Left lung (tissue), 10 donors: ENCODE data around the gene GSK3B. TPM values are rescaled to one million over a fixed set of nuclear protein-coding genes. Genes with fewer than 3 reads are reported as not detected.

Experiments used
- ATAC-seq: fragments of 200-7000 bp; cut with Tn5 transposase; one replicate; pipeline ENCODE4 v1.9.1; 2020; ENCODE audit warnings: moderate library complexity
- DNase-seq, 4 donors: peaks; one replicate each; pipeline ENCODE4 v3.0.0-alpha.2; 2013 to 2020
- H3K27ac ChIP-seq, 2 donors: fragments of 200-600 bp; sonication (generic) in 1 of 2; one replicate each; pipeline versions ENCODE4 v1.5.0 to v1.8.0; 2020 to 2021
- H3K27me3 ChIP-seq, 2 donors: fragments of 200-600 bp; sonication (generic) in 1 of 2; one replicate each; pipeline versions ENCODE4 v1.5.0 to v1.8.0; 2020 to 2021
- H3K36me3 ChIP-seq, 2 donors: fragments of 200-600 bp; sonication (generic) in 1 of 2; one replicate each; pipeline versions ENCODE4 v1.5.0 to v1.8.0; 2020 to 2021
- H3K4me1 ChIP-seq, 2 donors: fragments of 200-600 bp; one replicate each; pipeline ENCODE4 v1.8.0; 2021
- H3K4me3 ChIP-seq, 2 donors: fragments of 200-600 bp; sonication (generic) in 1 of 2; one replicate each; pipeline versions ENCODE4 v1.5.0 to v1.8.0; 2020 to 2021; ENCODE audit warnings: mild to moderate bottlenecking in 1 of 2
- H3K9me3 ChIP-seq, 2 donors: fragments of 200-600 bp; sonication (generic) in 1 of 2; one replicate each; pipeline versions ENCODE4 v1.5.0 to v1.8.0; 2020 to 2021
- CTCF ChIP-seq, 2 donors: fragments of 200-600 bp; sonication (generic) in 1 of 2; IDR thresholded peaks; one replicate each; pipeline versions ENCODE4 v1.5.0 to v1.8.0; 2021; ENCODE audit warnings: antibody characterized with exemption in 2 of 2
- intact Hi-C, 2 donors: fragments of 100-400 bp; cut with DNase I; formaldehyde crosslinking; loops; one replicate each; pipeline versions ENCODE4 v1.11.2 to v1.14.2; 2022
- polyA plus RNA-seq, 6 donors: library from polyadenylated mRNA; unstranded; fragments of 120-200 nt; gene quantifications; one replicate each; pipeline ENCODE4 v1.2.1, GENCODE V29; 2013; ENCODE audit not compliant: insufficient read length in 6 of 6
- total RNA-seq, 2 donors: library from RNA; stranded (reverse); fragmentation: NEBNext Ultra II Directional; extraction: Animal tissue kit (Norgen Biotek cat#: 25700); gene quantifications; one replicate each; pipeline ENCODE4 v1.2.1, GENCODE V29; 2021
- donor health status: DM: no; HTN: yes; CAD: no.
- donor health status: DM: no; HTN: no; CAD: no.

GSK3B gene
- total and polyA plus RNA-seq, 8 donors = 39.2 to 53.0 (median 42.4) TPM

- intact Hi-C loops = no loop called here
- H3K36me3 ChIP-seq = peaks cover 0 to 15% of the 10 kb centered on the region in 2 donors
- H3K9me3 ChIP-seq = no peaks in the 10 kb centered on the region
- no peak overlapping the region for H3K4me3 ChIP-seq
- no peak overlapping the region for H3K27ac ChIP-seq
- no peaks in the 10 kb centered on the region for H3K4me1 ChIP-seq
- TF ChIP-seq CTCF (IDR thresholded peaks at IDR 0.05) = no peak
- no peaks in the 10 kb centered on the region for H3K27me3 ChIP-seq
- no peak for DNase-seq
- no peak for ATAC-seq
Measured at GRCh38 chr3:119977353-119977752, 116.9 kb downstream of the GSK3B start.

GRCh38 chr3:119976214-119976613 is 118.0 kb downstream of the GSK3B start:
- H3K27me3 ChIP-seq = no peaks in the 10 kb centered on the region
- H3K4me1 ChIP-seq = no peaks in the 10 kb centered on the region
- ATAC-seq (no peak), DNase-seq (no peak)
- no peak overlapping the region for H3K4me3 ChIP-seq
- TF ChIP-seq CTCF (IDR thresholded peaks at IDR 0.05) = no peak
- intact Hi-C loops = no loop called here
- H3K27ac ChIP-seq = no peak overlapping the region
- H3K9me3 ChIP-seq = no peaks in the 10 kb centered on the region
- peaks cover 0 to 7% of the 10 kb centered on the region in 2 donors for H3K36me3 ChIP-seq

- no peaks in the 10 kb centered on the region for H3K27me3 ChIP-seq
- no peak overlapping the region for H3K27ac ChIP-seq
- H3K4me3 ChIP-seq = no peak overlapping the region
- no peaks in the 10 kb centered on the region for H3K4me1 ChIP-seq
- intact Hi-C loops = no loop called here
- ATAC-seq (no peak), DNase-seq (no peak)
- TF ChIP-seq CTCF (IDR thresholded peaks at IDR 0.05) = no peak
- H3K9me3 ChIP-seq = no peaks in the 10 kb centered on the region
- peaks cover 0 to 6% of the 10 kb centered on the region in 2 donors for H3K36me3 ChIP-seq
Measured at GRCh38 chr3:119974656-119975055, 119.6 kb downstream of the GSK3B start.

- intact Hi-C loops = no loop called here
- Histone ChIP-seq H3K4me1 (no peaks in the 10 kb centered on the region), H3K27ac (no peak overlapping the region), H3K27me3 (no peaks in the 10 kb centered on the region), H3K4me3 (no peak overlapping the region), H3K36me3 (no peaks in the 10 kb centered on the region), H3K9me3 (no peaks in the 10 kb centered on the region)
- no peak for ATAC-seq
- no peak for TF ChIP-seq CTCF (IDR thresholded peaks at IDR 0.05)
- no peak for DNase-seq
Measured at GRCh38 chr3:119973018-119973646, 121.1 kb downstream of the GSK3B start.

DNA sequence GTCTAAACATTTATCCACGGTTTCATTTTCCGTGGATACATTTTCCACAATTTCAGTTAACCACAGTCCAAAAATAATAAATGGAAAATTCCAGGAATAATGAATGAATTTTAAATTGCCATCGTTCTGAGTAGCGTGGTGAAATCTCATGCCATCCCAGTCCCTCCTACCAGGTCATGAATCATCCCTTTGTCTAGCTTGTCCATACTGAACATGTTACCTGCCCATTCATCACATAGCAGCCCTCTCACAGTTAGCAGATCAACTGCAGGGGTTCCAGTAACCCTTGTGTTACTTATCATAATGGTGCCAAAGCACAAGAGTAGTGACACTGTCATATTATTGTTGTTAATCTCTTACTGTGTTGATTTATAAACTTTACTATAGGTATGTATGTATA is 124.5 kb downstream of the GSK3B start:
- DNase-seq (no peak), ATAC-seq (no peak)
- TF ChIP-seq CTCF (IDR thresholded peaks at IDR 0.05) = no peak
- intact Hi-C loops = no loop called here
- Histone ChIP-seq H3K4me3 (no peak overlapping the region), H3K9me3 (no peaks in the 10 kb centered on the region), H3K27ac (no peak overlapping the region), H3K4me1 (no peaks in the 10 kb centered on the region), H3K36me3 (no peaks in the 10 kb centered on the region), H3K27me3 (no peaks in the 10 kb centered on the region)
